HepG2 (cell line): ENCODE results near the gene IGF2. TPM values are rescaled to one million over a fixed set of nuclear protein-coding genes. Genes with fewer than 3 reads are reported as not detected.
A peak's percentile ranks its signal among the peaks of the same experiment; 100 is the strongest.

ENCODE experiments used
- ATAC-seq: fragments of 200-7000 bp; cut with Tn5 transposase; 3 replicates; pipeline ENCODE4 v1.9.1; 2020; ENCODE audit warnings: mild to moderate bottlenecking, moderate library complexity
- BruUV-seq: library from RNA; stranded (reverse); fragments of 400-500 nt; replicated peaks from 2 replicates; lab custom pipeline; 2021; lab: Mats Ljungman, UMichigan
- CTCF ChIA-PET: fragments of 300-600 bp; formaldehyde crosslinking; extraction: SDS; loops from one replicate; lab custom pipeline; 2021; ENCODE audit warnings: low total read pairs, inconsistent platforms, low intra/inter-chr PET ratio; lab: Yijun Ruan, JAX
- POLR2A ChIA-PET: fragments of 350-600 bp; sonication (Branson Sonifier 250); formaldehyde crosslinking; loops from one replicate; lab custom pipeline; 2020; ENCODE audit warnings: antibody characterized with exemption, inconsistent platforms; lab: Yijun Ruan, JAX
- DNase-seq: peaks from one replicate; pipeline ENCODE4 v3.0.0-alpha.2; 2015; ENCODE audit warnings: low spot score
- FAIRE-seq: peaks from 3 replicates; lab custom pipeline; 2011; peaks lifted over from hg19 to GRCh38; lab: Jason Lieb, UNC
- H2AFZ ChIP-seq: one replicate; pipeline ENCODE4 v1.6.1; 2011; ENCODE audit warnings: low read length, inconsistent platforms
- H3K27ac ChIP-seq: fragments of 300-600 bp; 3 replicates; pipeline ENCODE4 v1.8.0; 2011; ENCODE audit warnings: mixed run types, mild to moderate bottlenecking, mixed read lengths, low read length, inconsistent platforms; ENCODE audit not compliant: insufficient read depth; ENCODE audit errors: extremely low read length
- H3K27me3 ChIP-seq, 2 experiments: fragments of 200-600 bp in 1 of 2; 2 replicates in 1 of 2; 3 replicates in 1 of 2; pipeline versions ENCODE4 v1.6.0 to v1.8.0; 2011; ENCODE audit warnings: low read length in 2 of 2, mild to moderate bottlenecking in 2 of 2, moderate library complexity in 2 of 2, inconsistent platforms in 1 of 2; ENCODE audit not compliant: insufficient read depth in 2 of 2, control insufficient read depth in 1 of 2
- H3K36me3 ChIP-seq, 2 experiments: fragments of 200-600 bp in 1 of 2; replicated peaks in 1 of 2; 2 replicates in 1 of 2; 3 replicates in 1 of 2; pipeline versions ENCODE4 v1.5.1 to v1.8.0; 2011; ENCODE audit warnings: low read length in 2 of 2, inconsistent platforms in 1 of 2; ENCODE audit not compliant: insufficient read depth in 2 of 2, control insufficient read depth in 1 of 2
- H3K4me1 ChIP-seq: 2 replicates; pipeline ENCODE4 v1.5.1; 2012; ENCODE audit warnings: low read length, inconsistent platforms; ENCODE audit not compliant: insufficient read depth
- H3K4me2 ChIP-seq: 2 replicates; pipeline ENCODE4 v1.6.0; 2011; ENCODE audit warnings: low read depth, low read length, inconsistent platforms
- H3K4me3 ChIP-seq, 3 experiments: fragments of 200-600 bp in 1 of 3; sonication (generic), shearing (Covaris generic) in 1 of 3; replicated peaks in 1 of 3; 2 replicates each; pipeline ENCODE4 v1.5.1; 2011 to 2016; ENCODE audit warnings: low read length in 3 of 3, inconsistent platforms in 2 of 3, low read depth in 2 of 3, mild to moderate bottlenecking in 2 of 3, control low read depth in 1 of 3, mixed read lengths in 1 of 3; ENCODE audit not compliant: insufficient read depth in 1 of 3
- H3K79me2 ChIP-seq: one replicate; pipeline ENCODE4 v1.6.1; 2011; ENCODE audit warnings: low read length, inconsistent platforms; ENCODE audit not compliant: insufficient read depth
- H3K9ac ChIP-seq: 2 replicates; pipeline ENCODE4 v1.6.0; 2011; ENCODE audit warnings: mild to moderate bottlenecking, low read depth, low read length, inconsistent platforms; ENCODE audit not compliant: insufficient read depth
- H3K9me3 ChIP-seq: 2 replicates; pipeline ENCODE4 v1.5.1; 2012; ENCODE audit warnings: mild to moderate bottlenecking, low read length
- H4K20me1 ChIP-seq: 2 replicates; pipeline ENCODE4 v1.6.0; 2011; ENCODE audit warnings: inconsistent platforms, mild to moderate bottlenecking, low read length, moderate library complexity; ENCODE audit not compliant: insufficient read depth
- AHR ChIP-seq: IDR thresholded peaks from 2 replicates; pipeline ENCODE4 v1.6.1; 2018; ENCODE audit warnings: missing genetic modification reagents, missing compliant biosample characterization
- FOXP4 ChIP-seq: sonication (generic); formaldehyde crosslinking; IDR thresholded peaks from 2 replicates; pipeline ENCODE4 v1.4.0; 2020; ENCODE audit warnings: missing genetic modification reagents
- HNRNPL ChIP-seq: fragments of 200-400 bp; formaldehyde crosslinking; IDR thresholded peaks from 2 replicates; pipeline ENCODE4 v1.6.1; 2017; ENCODE audit warnings: mild to moderate bottlenecking, low read depth, low read length
- MTA1 ChIP-seq: sonication (generic); formaldehyde crosslinking; IDR thresholded peaks from 2 replicates; pipeline ENCODE4 v1.4.0; 2020; ENCODE audit warnings: missing genetic modification reagents, mild to moderate bottlenecking, borderline replicate concordance
- MZF1 ChIP-seq: sonication (generic); formaldehyde crosslinking; IDR thresholded peaks from 2 replicates; pipeline ENCODE4 v1.8.1; 2023; ENCODE audit warnings: mild to moderate bottlenecking, missing genetic modification reagents, borderline replicate concordance
- SIX1 ChIP-seq: sonication (generic); formaldehyde crosslinking; IDR thresholded peaks from 2 replicates; pipeline ENCODE4 v1.4.0; 2020; ENCODE audit warnings: missing genetic modification reagents, borderline replicate concordance
- STAT6 ChIP-seq: sonication (generic); formaldehyde crosslinking; IDR thresholded peaks from 2 replicates; pipeline ENCODE4 v1.4.0; 2020; ENCODE audit warnings: missing genetic modification reagents, mild to moderate bottlenecking, borderline replicate concordance
- ZBTB33 ChIP-seq: sonication (generic); formaldehyde crosslinking; IDR thresholded peaks from 2 replicates; pipeline ENCODE4 v1.4.0; 2020; ENCODE audit warnings: missing genetic modification reagents
- ZNF687 ChIP-seq: sonication (generic); formaldehyde crosslinking; IDR thresholded peaks from 2 replicates; pipeline ENCODE4 v1.5.1; 2020; ENCODE audit warnings: mild to moderate bottlenecking, missing genetic modification reagents, moderate library complexity
- ZNF740 ChIP-seq: sonication (generic); formaldehyde crosslinking; IDR thresholded peaks from 2 replicates; pipeline ENCODE4 v1.4.0; 2020; ENCODE audit warnings: missing genetic modification reagents
- WGBS: methylation state at CpG from one replicate; pipeline ENCODE4 v1.1.6; 2017; ENCODE audit warnings: low lambda C conversion rate; 5-methylcytosine and 5-hydroxymethylcytosine counted together
- in situ Hi-C: cut with HindIII; loops from 2 replicates; pipeline ENCODE4 v1.10.0; 2017; ENCODE audit warnings: low pct_unique_long_range_greater_than_20kb; ENCODE audit not compliant: extremely low pct_ligation_motif_present
- intact Hi-C: fragments of 100-400 bp; cut with micrococcal nuclease; formaldehyde crosslinking; loops from one replicate; pipeline ENCODE4 v1.10.0; 2022; ENCODE audit not compliant: unreplicated experiment
- polyA plus RNA-seq, 8 experiments: library from polyadenylated mRNA; depleted of rRNA in 3 of 8; stranded (reverse) in 7 of 8; unstranded in 1 of 8; fragments of >200 nt; fragmentation: Illumina TruSeq in 4 of 8; extraction: Trizol in 4 of 8; gene quantifications; 2 replicates each; pipeline versions ENCODE4 v1.2.1 to v1.2.3, GENCODE V29; 2011 to 2016; ENCODE audit warnings: low read depth in 4 of 8, missing spikeins in 1 of 8, mixed read lengths in 1 of 8; ENCODE audit not compliant: insufficient read depth in 1 of 8
- total RNA-seq, 5 experiments: library from RNA; depleted of rRNA; stranded (reverse); fragments of >200 nt; fragmentation: Illumina TruSeq; extraction: Trizol; gene quantifications; 2 replicates each; pipeline ENCODE4 v1.2.3, GENCODE V29; 2016; ENCODE audit warnings: low read depth in 1 of 5

Gene IGF2
- total and polyA plus RNA-seq, 2 of the 13 experiments (the other 11 are each of a cell fraction or from before 2014, with no cell fraction given), result 79.1 to 254 TPM

- in situ Hi-C loops, result no loop called here
- CTCF ChIA-PET, result no interaction called here
- POLR2A ChIA-PET, result interaction anchor here (1.5 kb wide), 1 partner anchor 111 kb away, joined by 5 read pairs; no protein-coding TSS in a partner anchor
Measured at GRCh38 chr11:2099516-2100349, 39.5 kb downstream of the IGF2 start.

More at GRCh38 chr11:2099516-2100349, 39.5 kb downstream of the IGF2 start:
- H3K4me2 ChIP-seq, result no peak overlapping the region; the same call in 1 of the 2 replicates
- no peaks in the 10 kb centered on the region for H3K27me3 ChIP-seq
- no peaks in the 10 kb centered on the region for H4K20me1 ChIP-seq
- no peaks in the 10 kb centered on the region for H3K36me3 ChIP-seq
- BruUV-seq, result no TSS peak
- 0 out of 2 replicates have a peak, but pooled peaks have one; percentile 29 for TF ChIP-seq ZNF687 (CRISPR knock-in tag)
- TF ChIP-seq SIX1 (CRISPR knock-in tag), result no peak
- no peak for TF ChIP-seq STAT6 (CRISPR knock-in tag)
- peak; percentile 77; the same call in 1 of the 2 replicates for TF ChIP-seq HNRNPL
- no peak for TF ChIP-seq FOXP4 (CRISPR knock-in tag)
- no peak for TF ChIP-seq AHR
- TF ChIP-seq MZF1 (CRISPR knock-in tag), result no peak
- 0 out of 2 replicates have a peak, but pooled peaks have one; percentile 40 for TF ChIP-seq ZNF740 (CRISPR knock-in tag)
- TF ChIP-seq MTA1 (CRISPR knock-in tag), result no peak
- peak; percentile 98 for TF ChIP-seq ZBTB33 (CRISPR knock-in tag)
- 87% methylated on average over 5 of the region's 20 CpGs for WGBS
- DNase-seq (no peak), FAIRE-seq (no peak), ATAC-seq (no peak)
- intact Hi-C loops, result no loop called here
- no peak overlapping the region for H3K27ac ChIP-seq
- no peak overlapping the region for H3K4me3 ChIP-seq
- H3K9me3 ChIP-seq, result no peaks in the 10 kb centered on the region
- H3K79me2 ChIP-seq, result no peaks in the 10 kb centered on the region
- H3K4me1 ChIP-seq, result peaks cover 90% of the 10 kb centered on the region
- H3K9ac ChIP-seq, result no peak overlapping the region
- no peak overlapping the region for H2AFZ ChIP-seq
